ENCODE measurements around the gene VDAC1. TPM values are rescaled to one million over a fixed set of nuclear protein-coding genes. Genes with fewer than 3 reads are reported as not detected.
"Not testable (repeated sequence)": the region's sequence is repeated elsewhere in the genome, so short reads cannot be mapped to it uniquely, and the experiment has no call there.

The VDAC1 gene
- total and polyA plus RNA-seq, 2 donors from 2014 or later, result 148 to 285 TPM

DNA sequence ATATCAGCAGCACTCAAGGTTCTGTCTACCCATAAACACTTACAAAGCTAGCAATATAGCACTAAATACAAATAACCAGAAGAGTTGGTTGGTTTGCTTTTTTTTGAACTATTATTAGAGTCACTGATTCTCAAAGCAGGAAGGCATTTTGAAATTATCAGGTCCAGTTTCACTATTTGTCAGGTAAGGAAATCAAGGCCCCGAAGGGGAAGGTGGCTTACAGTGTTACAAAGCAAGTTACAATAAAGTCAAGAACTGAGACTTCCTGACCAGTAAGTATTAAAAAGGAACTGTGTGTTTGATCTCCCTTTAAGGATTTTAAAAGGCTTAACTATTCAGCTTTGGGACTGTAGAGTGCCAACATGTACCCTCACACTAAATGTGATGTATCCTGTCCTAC, 47.2 kb downstream of the VDAC1 start:
- peak overlapping the region in 1 of 2 donors; percentile 44 for H3K27ac ChIP-seq (ENCODE audit: low read depth in 2 of 2, low read length in 2 of 2)
- intact Hi-C loops (cut with DNase I), result no loop called here
- H3K36me3 ChIP-seq (ENCODE audit: control insufficient read depth in 2 of 3, insufficient read depth in 3 of 3, low read length in 3 of 3), result peaks cover 4 to 9% (median 8%) of the 10 kb centered on the region in 3 donors
- H3K4me1 ChIP-seq (ENCODE audit: control insufficient read depth in 2 of 3, insufficient read depth in 2 of 3, low read depth in 1 of 3, low read length in 3 of 3), result peaks cover 0 to 22% (median 12%) of the 10 kb centered on the region in 3 donors
- H3K27me3 ChIP-seq (ENCODE audit: control insufficient read depth, insufficient read depth, low read length), result no peaks in the 10 kb centered on the region
- no peak overlapping the region for H3K4me3 ChIP-seq (ENCODE audit: low read length in 3 of 3)
- no peak for DNase-seq
- TF ChIP-seq, protein P1, sequence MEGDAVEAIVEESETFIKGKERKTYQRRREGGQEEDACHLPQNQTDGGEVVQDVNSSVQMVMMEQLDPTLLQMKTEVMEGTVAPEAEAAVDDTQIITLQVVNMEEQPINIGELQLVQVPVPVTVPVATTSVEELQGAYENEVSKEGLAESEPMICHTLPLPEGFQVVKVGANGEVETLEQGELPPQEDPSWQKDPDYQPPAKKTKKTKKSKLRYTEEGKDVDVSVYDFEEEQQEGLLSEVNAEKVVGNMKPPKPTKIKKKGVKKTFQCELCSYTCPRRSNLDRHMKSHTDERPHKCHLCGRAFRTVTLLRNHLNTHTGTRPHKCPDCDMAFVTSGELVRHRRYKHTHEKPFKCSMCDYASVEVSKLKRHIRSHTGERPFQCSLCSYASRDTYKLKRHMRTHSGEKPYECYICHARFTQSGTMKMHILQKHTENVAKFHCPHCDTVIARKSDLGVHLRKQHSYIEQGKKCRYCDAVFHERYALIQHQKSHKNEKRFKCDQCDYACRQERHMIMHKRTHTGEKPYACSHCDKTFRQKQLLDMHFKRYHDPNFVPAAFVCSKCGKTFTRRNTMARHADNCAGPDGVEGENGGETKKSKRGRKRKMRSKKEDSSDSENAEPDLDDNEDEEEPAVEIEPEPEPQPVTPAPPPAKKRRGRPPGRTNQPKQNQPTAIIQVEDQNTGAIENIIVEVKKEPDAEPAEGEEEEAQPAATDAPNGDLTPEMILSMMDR (IDR thresholded peaks at IDR 0.05; ENCODE audit: borderline replicate concordance, extremely low read depth, insufficient read depth), result no peak
- no peak for FAIRE-seq
- no peaks in the 10 kb centered on the region for H3K9me3 ChIP-seq (ENCODE audit: control insufficient read depth in 2 of 3, insufficient read depth in 1 of 3, low read length in 3 of 3)
- no peak overlapping the region for H3K9ac ChIP-seq (ENCODE audit: low read length in 3 of 3)

DNA sequence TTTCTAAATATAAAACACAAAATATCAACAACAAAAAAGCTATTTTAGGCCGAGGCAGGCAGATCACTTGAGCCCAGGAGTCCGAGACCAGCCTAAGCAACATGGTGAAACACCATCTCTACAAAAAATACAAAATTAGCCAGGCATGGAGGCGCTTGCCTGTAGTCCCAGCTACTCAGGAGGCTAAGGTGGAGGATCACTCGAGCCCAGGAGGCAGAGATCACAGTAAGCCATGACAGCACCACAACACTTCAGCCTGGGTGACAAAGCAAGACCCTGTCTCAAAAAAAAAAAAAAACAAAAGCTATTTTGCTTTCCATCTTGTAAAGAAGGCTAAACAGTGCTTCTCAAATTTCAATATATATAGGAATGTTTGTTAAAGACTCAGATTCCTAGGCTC, 47.7 kb downstream of the VDAC1 start:
- H3K4me3 ChIP-seq (ENCODE audit: low read length in 3 of 3), result no peak overlapping the region
- H3K9me3 ChIP-seq (ENCODE audit: control insufficient read depth in 2 of 3, insufficient read depth in 1 of 3, low read length in 3 of 3), result no peaks in the 10 kb centered on the region
- DNase-seq (no peak), FAIRE-seq (no peak)
- H3K9ac ChIP-seq (ENCODE audit: low read length in 3 of 3), result no peak overlapping the region
- H3K36me3 ChIP-seq (ENCODE audit: control insufficient read depth in 2 of 3, insufficient read depth in 3 of 3, low read length in 3 of 3), result peaks cover 4 to 9% (median 8%) of the 10 kb centered on the region in 3 donors
- intact Hi-C loops (cut with DNase I), result no loop called here
- H3K27ac ChIP-seq (ENCODE audit: low read depth in 2 of 2, low read length in 2 of 2), result peak overlapping the region in 1 of 2 donors; percentile 44
- peaks cover 0 to 19% (median 14%) of the 10 kb centered on the region in 3 donors for H3K4me1 ChIP-seq (ENCODE audit: control insufficient read depth in 2 of 3, insufficient read depth in 2 of 3, low read depth in 1 of 3, low read length in 3 of 3)
- TF ChIP-seq, protein P1 (IDR thresholded peaks at IDR 0.05; ENCODE audit: borderline replicate concordance, extremely low read depth, insufficient read depth), result no peak
- no peaks in the 10 kb centered on the region for H3K27me3 ChIP-seq (ENCODE audit: control insufficient read depth, insufficient read depth, low read length)

DNA sequence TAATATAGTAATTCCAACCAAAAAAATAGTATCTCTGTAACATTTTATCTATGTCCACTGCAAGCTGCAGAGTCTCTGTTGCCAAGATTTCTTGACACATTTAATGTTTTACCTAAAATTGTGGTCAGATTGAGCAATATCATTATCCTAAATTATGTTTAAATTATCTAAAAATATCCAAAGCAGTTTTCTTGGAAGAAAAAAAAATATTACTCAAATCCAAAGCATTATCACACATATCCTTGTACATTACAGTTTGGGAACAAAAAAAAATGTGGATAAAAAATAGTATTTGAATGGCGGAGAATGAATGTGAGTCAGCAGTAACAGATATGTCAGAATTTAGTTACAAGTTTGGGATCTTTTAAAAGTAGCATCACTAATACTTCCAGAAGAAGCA, 48.6 kb downstream of the VDAC1 start:
- intact Hi-C loops (cut with DNase I); FAIRE-seq: not testable (repeated sequence)

DNA sequence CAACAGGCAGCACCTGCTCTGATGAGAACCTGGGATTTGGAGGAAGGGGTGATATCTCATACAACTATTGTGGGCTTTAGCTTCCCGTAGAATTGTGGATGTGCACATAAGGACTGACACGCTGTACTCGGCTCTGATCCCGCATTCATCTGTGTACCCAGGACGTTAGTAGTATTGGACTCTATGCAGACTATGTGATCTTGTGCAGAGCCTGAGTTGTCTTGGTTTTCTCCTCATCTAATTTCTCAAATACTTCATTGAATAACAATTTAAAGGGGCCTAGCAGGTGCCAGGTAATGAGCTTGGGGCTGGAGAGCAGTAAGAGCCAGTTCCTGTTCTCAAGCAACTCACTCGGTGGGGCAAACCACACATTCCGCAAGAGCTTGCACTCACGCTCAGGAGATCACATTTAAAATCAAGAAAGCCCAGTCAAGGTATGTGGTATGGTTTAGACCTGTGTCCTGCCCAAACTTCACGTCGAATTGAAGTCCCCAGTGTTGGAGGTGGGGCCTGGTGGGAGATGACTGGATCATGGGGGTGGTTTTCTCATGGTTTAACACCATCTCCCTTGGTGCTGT, 51.1 kb downstream of the VDAC1 start:
- no peaks in the 10 kb centered on the region for H3K27me3 ChIP-seq (ENCODE audit: control insufficient read depth, insufficient read depth, low read length)
- peaks cover 4 to 9% (median 8%) of the 10 kb centered on the region in 3 donors for H3K36me3 ChIP-seq (ENCODE audit: control insufficient read depth in 2 of 3, insufficient read depth in 3 of 3, low read length in 3 of 3)
- intact Hi-C loops (cut with DNase I), result no loop called here
- no peak overlapping the region for H3K9ac ChIP-seq (ENCODE audit: low read length in 3 of 3)
- FAIRE-seq (no peak), DNase-seq (no peak)
- H3K27ac ChIP-seq (ENCODE audit: low read depth in 2 of 2, low read length in 2 of 2), result peak overlapping the region; percentile 66 to 83
- TF ChIP-seq, protein P1 (IDR thresholded peaks at IDR 0.05; ENCODE audit: borderline replicate concordance, extremely low read depth, insufficient read depth), result no peak
- H3K4me1 ChIP-seq (ENCODE audit: control insufficient read depth in 2 of 3, insufficient read depth in 2 of 3, low read depth in 1 of 3, low read length in 3 of 3), result peaks cover 0 to 25% (median 19%) of the 10 kb centered on the region in 3 donors
- peak overlapping the region in 1 of 3 donors; percentile 35 for H3K4me3 ChIP-seq (ENCODE audit: low read length in 3 of 3)
- no peaks in the 10 kb centered on the region for H3K9me3 ChIP-seq (ENCODE audit: control insufficient read depth in 2 of 3, insufficient read depth in 1 of 3, low read length in 3 of 3)

More for the DNA sequence above, 48.6 kb downstream of the VDAC1 start:
- peaks cover 0 to 23% (median 19%) of the 10 kb centered on the region in 3 donors for H3K4me1 ChIP-seq (ENCODE audit: control insufficient read depth in 2 of 3, insufficient read depth in 2 of 3, low read depth in 1 of 3, low read length in 3 of 3)
- DNase-seq; H3K27ac ChIP-seq (ENCODE audit: low read depth in 2 of 2, low read length in 2 of 2); H3K9ac ChIP-seq (ENCODE audit: low read length in 3 of 3); H3K36me3 ChIP-seq (ENCODE audit: control insufficient read depth in 2 of 3, insufficient read depth in 3 of 3, low read length in 3 of 3); H3K4me3 ChIP-seq (ENCODE audit: low read length in 3 of 3); H3K27me3 ChIP-seq (ENCODE audit: control insufficient read depth, insufficient read depth, low read length); H3K9me3 ChIP-seq (ENCODE audit: control insufficient read depth in 2 of 3, insufficient read depth in 1 of 3, low read length in 3 of 3): not testable (repeated sequence)
